Activated CD8-positive, alpha-beta T cell treated with anti-CD3 and anti-CD28 coated beads, Interleukin-2, amount 10 ng/mL, durations not matched to agents 7 days and 5 days (primary cell): ENCODE data around the gene DNAH17. TPM values are rescaled to one million over a fixed set of nuclear protein-coding genes. Genes with fewer than 3 reads are reported as not detected.

Experiments
- ATAC-seq: fragments of 150-1000 bp; cut with Tn5 transposase; one replicate; pipeline ENCODE4 v1.10.0; 2021; ENCODE audit warnings: moderate library complexity
- CTCF ChIA-PET: fragments of 350-600 bp; sonication (Branson Sonifier 250); formaldehyde crosslinking; loops from one replicate; lab custom pipeline; 2021; ENCODE audit warnings: antibody characterized with exemption; lab: Charles Lee
- POLR2A ChIA-PET: fragments of 350-600 bp; sonication (Branson Sonifier 250); formaldehyde crosslinking; loops from one replicate; lab custom pipeline; 2021; ENCODE audit warnings: antibody characterized with exemption; lab: Charles Lee
- DNase-seq: peaks from one replicate; pipeline ENCODE4 v3.0.0-alpha.2; 2020
- H3K27ac Mint-ChIP-seq: one replicate; pipeline ENCODE4 v1.8.0; 2021; ENCODE audit warnings: mild to moderate bottlenecking, mixed read lengths
- H3K27me3 Mint-ChIP-seq: one replicate; pipeline ENCODE4 v1.8.0; 2021; ENCODE audit warnings: low read depth, mixed read lengths
- H3K36me3 Mint-ChIP-seq: one replicate; pipeline ENCODE4 v1.8.0; 2021; ENCODE audit warnings: low read depth, mixed read lengths
- H3K4me1 Mint-ChIP-seq: one replicate; pipeline ENCODE4 v1.8.0; 2021; ENCODE audit warnings: low read depth, mixed read lengths
- H3K4me3 Mint-ChIP-seq: one replicate; pipeline ENCODE4 v1.8.0; 2021; ENCODE audit warnings: mild to moderate bottlenecking, mixed read lengths
- H3K9me3 Mint-ChIP-seq: one replicate; pipeline ENCODE4 v1.8.0; 2022; ENCODE audit warnings: mixed read lengths; ENCODE audit not compliant: insufficient read depth
- total RNA-seq, 2 experiments: library from RNA; stranded (reverse); gene quantifications; one replicate each; pipeline ENCODE4 v1.2.3, GENCODE V29; 2021

DNAH17 gene
- total RNA-seq, 2 experiments from 2014 or later: 0.10 to 0.61 TPM

DNA sequence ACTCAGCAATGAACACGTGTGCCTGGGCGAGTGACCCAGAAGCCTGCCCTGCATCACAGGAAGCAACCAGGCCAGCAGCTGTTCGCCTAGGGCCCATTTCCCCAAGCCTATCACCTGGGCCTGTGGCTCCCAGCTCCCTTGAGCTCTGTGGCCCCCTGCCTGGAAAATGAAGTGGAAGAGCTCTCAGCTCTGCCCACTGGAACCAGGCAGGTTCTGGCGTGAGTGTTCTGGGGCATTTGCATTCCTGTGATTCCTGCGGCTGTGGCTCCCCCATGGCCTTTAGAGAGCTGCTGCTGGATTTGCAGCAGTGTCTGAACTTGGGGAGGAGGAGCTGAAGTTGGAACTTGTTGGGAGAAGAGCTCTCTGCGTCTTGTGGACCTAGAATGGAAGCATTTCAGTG lies 175.9 kb downstream of the DNAH17 start:
- Mint-ChIP-seq H3K27ac (no peak overlapping the region), H3K27me3 (no peaks in the 10 kb centered on the region), H3K9me3 (no peaks in the 10 kb centered on the region), H3K36me3 (peaks cover 69% of the 10 kb centered on the region), H3K4me3 (no peak overlapping the region), H3K4me1 (peaks cover 5% of the 10 kb centered on the region)
- ATAC-seq (no peak), DNase-seq (no peak)
- POLR2A ChIA-PET: interaction anchor here (1.0 to 1.1 kb wide), 2 partner anchors 9 to 23 kb away, joined by 3 read pairs; partner anchors contain the start of gene PGS1
- CTCF ChIA-PET: interaction anchor here (0.8 to 1.4 kb wide), 3 partner anchors 11 to 20 kb away, joined by 3 to 7 read pairs (median 4); no protein-coding TSS in a partner anchor

DNA sequence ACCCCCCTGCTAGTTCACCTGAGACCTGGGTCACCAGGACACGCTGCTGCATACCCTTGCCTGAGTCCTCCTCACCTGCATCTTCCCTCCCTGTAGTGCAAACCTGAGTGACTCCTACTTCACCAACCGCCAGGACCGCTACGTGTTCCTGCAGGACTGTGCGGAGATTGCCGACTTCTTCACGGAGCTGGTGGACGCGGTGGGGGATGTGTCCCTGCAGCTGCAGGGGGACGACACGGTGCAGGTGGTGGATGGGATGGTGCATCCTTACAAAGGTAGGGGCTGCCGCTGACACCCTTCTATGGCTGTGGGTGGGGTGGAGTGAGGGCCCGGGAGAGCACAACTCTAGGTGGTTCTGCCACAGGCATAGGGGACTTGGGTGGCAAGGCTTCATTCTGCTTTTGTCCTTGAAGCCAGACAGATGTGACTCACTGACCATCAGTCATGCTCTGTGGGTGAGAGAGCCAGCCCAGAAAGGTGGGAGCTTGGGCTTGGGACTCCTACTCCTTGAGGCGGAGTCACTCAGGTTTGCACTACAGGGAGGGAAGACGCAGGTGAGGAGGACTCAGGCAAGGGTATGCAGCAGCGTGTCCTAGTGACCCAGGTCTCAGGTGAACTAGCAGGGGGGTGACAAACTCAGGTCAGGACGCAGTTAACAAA lies 176.5 kb downstream of the DNAH17 start:
- POLR2A ChIA-PET: interaction anchor here (1.0 to 1.1 kb wide), 2 partner anchors 10 to 22 kb away, joined by 3 read pairs; partner anchors contain the start of gene PGS1
- no peak for DNase-seq
- peaks cover 2% of the 10 kb centered on the region for H3K4me1 Mint-ChIP-seq
- no peaks in the 10 kb centered on the region for H3K27me3 Mint-ChIP-seq
- H3K4me3 Mint-ChIP-seq: no peak overlapping the region
- ATAC-seq: no peak
- H3K36me3 Mint-ChIP-seq: peaks cover 72% of the 10 kb centered on the region
- CTCF ChIA-PET: interaction anchor here (0.8 to 1.4 kb wide), 2 partner anchors 12 to 14 kb away, joined by 4 to 7 read pairs; no protein-coding TSS in a partner anchor
- no peaks in the 10 kb centered on the region for H3K9me3 Mint-ChIP-seq
- no peak overlapping the region for H3K27ac Mint-ChIP-seq

DNA sequence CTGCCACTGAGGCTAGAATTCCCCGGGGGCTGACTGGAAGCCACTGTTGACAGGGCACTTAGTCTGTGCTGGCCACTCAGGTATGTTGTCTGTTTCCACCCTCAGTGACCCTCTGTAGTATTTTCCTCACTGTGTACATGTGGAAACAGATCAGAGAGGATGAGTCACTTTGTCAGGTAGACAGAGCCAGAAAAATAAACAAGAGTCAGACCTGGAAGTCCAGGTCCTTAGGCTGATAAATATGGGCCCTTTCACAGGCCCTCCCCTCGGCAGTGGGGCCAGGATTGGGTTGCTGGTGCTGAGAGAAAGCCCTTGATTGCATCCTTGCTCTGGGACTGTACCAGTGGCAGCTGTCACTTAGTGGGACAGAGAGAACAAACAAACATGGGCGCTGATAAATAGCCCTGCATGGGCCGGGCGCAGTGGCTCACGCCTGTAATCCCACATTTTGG lies 177.5 kb downstream of the DNAH17 start:
- ChIA-PET CTCF (no interaction called here), POLR2A (no interaction called here)
- Mint-ChIP-seq H3K27me3 (no peaks in the 10 kb centered on the region), H3K4me1 (no peaks in the 10 kb centered on the region), H3K4me3 (no peak overlapping the region), H3K27ac (no peak overlapping the region), H3K9me3 (no peaks in the 10 kb centered on the region), H3K36me3 (peaks cover 75% of the 10 kb centered on the region)
- DNase-seq: no peak
- ATAC-seq: no peak

DNA sequence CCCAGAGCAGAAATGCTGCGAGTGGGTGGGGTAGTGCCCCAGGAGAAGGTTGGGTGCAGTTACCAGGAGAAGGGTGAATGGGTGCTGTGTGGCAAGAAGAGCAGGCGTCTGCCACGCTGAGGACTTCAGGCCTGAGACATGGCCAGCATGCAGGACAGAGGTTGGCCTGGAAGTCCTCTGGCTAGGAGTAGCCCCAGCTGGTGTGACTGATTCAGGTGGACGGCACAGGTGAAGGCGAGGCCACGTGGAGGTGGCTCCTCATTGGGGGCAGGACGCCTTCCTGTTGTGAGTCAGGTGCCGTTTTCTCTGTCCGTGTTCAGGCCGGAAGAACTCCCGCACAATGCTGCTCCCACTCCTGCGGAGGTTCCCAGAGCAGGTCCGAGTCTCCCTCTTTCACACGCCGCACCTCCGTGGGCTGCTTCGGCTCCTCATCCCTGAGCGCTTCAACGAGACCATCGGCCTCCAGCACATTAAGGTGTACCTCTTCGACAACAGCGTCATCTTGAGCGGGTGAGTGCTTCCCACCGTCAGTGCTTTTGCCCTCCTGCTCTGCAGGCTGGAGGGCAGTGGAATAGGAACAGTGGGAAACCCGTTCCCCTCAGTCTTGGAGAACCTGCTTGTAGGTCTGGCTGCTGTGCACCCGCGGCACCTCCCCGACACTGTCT lies 178.0 kb downstream of the DNAH17 start:
- peaks cover 74% of the 10 kb centered on the region for H3K36me3 Mint-ChIP-seq
- CTCF ChIA-PET: no interaction called here
- no peak for ATAC-seq

DNA sequence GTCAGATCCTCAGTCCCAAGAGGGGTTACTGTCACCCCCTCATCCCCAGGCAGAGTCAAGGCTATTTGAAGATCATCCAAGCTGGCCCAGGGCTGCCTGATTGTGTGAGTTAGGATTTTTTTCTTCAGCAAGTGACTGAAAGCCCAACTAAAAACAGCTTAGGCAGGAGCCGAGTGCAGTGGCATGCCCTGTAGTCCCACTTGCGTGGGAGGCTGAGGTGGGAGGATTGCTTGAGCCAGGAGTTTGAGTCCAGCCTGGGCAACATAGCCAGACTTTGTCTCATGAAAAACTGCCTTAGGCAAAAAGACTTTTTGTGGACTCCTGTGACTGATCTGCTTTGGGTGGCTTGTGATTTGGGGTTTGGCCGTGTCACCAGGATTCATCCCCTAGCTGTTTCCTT lies 178.8 kb downstream of the DNAH17 start:
- H3K36me3 Mint-ChIP-seq: peaks cover 74% of the 10 kb centered on the region
- H3K4me1 Mint-ChIP-seq: no peaks in the 10 kb centered on the region
- no peak overlapping the region for H3K27ac Mint-ChIP-seq
- ChIA-PET CTCF (no interaction called here), POLR2A (no interaction called here)
- no peak overlapping the region for H3K4me3 Mint-ChIP-seq
- H3K27me3 Mint-ChIP-seq: no peaks in the 10 kb centered on the region
- DNase-seq: no peak
- H3K9me3 Mint-ChIP-seq: no peaks in the 10 kb centered on the region
- ATAC-seq: no peak

More for the DNA sequence above, 178.0 kb downstream of the DNAH17 start:
- H3K27ac Mint-ChIP-seq: no peak overlapping the region
- POLR2A ChIA-PET: no interaction called here
- H3K9me3 Mint-ChIP-seq: no peaks in the 10 kb centered on the region
- H3K27me3 Mint-ChIP-seq: no peaks in the 10 kb centered on the region
- H3K4me1 Mint-ChIP-seq: no peaks in the 10 kb centered on the region
- no peak for DNase-seq
- no peak overlapping the region for H3K4me3 Mint-ChIP-seq

DNA sequence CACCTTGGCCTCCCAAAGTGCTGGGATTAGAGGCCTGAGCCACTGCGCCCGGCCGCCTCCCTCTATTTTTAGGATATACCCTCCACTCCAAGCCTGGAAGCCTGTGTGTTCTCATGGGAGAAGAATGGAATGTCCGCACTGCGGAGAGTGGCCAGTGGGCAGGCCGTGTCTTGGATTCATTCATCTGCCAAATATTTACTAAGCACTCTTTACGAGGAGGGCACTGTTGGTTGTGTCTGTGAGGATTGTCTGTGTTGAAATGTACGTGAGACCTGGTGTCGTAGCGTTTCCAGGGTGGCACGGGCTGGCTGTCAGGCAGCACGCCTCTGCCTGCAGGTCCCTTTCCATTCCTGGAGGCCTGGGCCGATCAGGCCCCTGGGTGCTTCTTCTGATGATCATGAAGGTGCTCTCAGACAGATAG lies 179.5 kb downstream of the DNAH17 start:
- Mint-ChIP-seq H3K4me3 (no peak overlapping the region), H3K4me1 (no peaks in the 10 kb centered on the region), H3K27me3 (no peaks in the 10 kb centered on the region), H3K9me3 (no peaks in the 10 kb centered on the region), H3K27ac (no peak overlapping the region), H3K36me3 (peaks cover 70% of the 10 kb centered on the region)
- POLR2A ChIA-PET: interaction anchor here (0.6 kb wide), 1 partner anchor 20 kb away, joined by 3 read pairs; no protein-coding TSS in a partner anchor
- no peak for ATAC-seq
- CTCF ChIA-PET: interaction anchor here (2.1 kb wide), 1 partner anchor 24 kb away, joined by 11 read pairs; no protein-coding TSS in a partner anchor
- no peak for DNase-seq

DNA sequence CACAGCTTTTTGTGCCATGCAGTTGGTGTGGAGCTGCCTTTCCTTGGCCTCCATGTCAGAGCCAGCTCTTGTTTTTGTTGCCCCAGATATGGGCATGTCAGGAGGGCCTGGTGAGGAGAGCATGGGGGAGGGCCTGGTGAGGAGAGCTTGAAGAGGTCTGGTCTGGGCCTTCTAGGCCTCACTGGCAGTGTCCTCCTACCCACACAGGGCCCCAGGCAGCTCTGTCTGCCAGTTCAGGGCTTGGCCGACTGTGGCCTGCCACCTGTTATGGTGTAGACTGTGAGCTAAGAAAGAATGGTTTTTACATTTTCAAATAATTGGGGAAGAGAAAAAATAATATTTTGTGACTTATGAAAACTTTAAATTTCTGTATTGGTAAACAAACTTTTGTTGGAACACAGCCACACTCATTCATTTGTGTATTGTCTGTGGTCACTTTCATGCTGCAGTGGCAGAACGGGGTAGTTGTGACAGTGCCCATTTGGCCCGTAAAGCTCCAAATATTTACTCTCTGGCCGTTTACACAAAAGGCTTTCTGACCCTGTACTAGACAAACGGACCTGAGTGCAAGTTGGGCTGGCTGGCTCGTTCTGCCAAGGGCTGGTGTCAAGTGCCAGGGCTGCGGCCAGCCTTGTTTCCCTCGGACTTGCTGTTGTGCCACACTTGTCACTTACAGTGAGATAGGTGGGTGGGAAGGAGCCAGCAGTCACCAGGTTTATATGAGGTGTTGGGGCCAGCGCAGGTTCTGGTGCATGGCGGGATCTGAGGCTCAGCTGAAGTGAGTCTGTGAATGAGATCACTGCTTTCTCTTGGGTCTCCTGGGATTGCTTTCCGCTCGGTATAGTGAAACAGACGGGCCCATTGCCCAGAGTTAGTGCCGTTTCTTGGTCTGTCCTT lies 180.5 kb downstream of the DNAH17 start:
- ChIA-PET CTCF (interaction anchor here (1.2 to 2.1 kb wide), 2 partner anchors 25 to 36 kb away, joined by 3 to 11 read pairs; no protein-coding TSS in a partner anchor), POLR2A (interaction anchor here (0.6 kb wide), 1 partner anchor 19 kb away, joined by 3 read pairs; no protein-coding TSS in a partner anchor)
- H3K36me3 Mint-ChIP-seq: peaks cover 67% of the 10 kb centered on the region
- DNase-seq (no peak), ATAC-seq (no peak)
- no peaks in the 10 kb centered on the region for H3K4me1 Mint-ChIP-seq
- no peak overlapping the region for H3K27ac Mint-ChIP-seq
- no peaks in the 10 kb centered on the region for H3K9me3 Mint-ChIP-seq
- H3K4me3 Mint-ChIP-seq: no peak overlapping the region
- no peaks in the 10 kb centered on the region for H3K27me3 Mint-ChIP-seq

DNA sequence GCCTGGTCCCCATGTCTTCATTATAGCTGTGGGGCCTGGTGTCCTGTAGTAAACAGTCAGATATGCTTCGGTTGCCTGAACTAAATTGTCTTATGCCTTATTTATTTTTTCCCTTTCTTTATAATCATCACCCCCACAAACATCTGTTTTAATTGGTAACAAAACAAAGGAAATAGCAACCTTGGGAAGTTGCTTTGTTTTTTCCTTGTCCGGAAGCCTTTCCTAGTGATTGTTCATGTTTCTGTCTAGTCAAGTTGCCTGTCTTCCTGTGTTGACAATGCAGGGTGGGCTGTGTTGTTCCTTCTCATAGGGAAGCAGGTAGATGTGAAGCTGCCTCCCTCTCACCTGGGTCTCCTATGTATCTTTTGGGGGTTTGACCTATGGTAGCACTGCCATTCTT lies 182.0 kb downstream of the DNAH17 start:
- Mint-ChIP-seq H3K27ac (peak overlapping the region; percentile 57), H3K4me1 (peaks cover 9% of the 10 kb centered on the region), H3K36me3 (peaks cover 64% of the 10 kb centered on the region), H3K4me3 (no peak overlapping the region), H3K27me3 (no peaks in the 10 kb centered on the region), H3K9me3 (no peaks in the 10 kb centered on the region)
- ChIA-PET CTCF (no interaction called here), POLR2A (no interaction called here)
- no peak for DNase-seq
- ATAC-seq: no peak

DNA sequence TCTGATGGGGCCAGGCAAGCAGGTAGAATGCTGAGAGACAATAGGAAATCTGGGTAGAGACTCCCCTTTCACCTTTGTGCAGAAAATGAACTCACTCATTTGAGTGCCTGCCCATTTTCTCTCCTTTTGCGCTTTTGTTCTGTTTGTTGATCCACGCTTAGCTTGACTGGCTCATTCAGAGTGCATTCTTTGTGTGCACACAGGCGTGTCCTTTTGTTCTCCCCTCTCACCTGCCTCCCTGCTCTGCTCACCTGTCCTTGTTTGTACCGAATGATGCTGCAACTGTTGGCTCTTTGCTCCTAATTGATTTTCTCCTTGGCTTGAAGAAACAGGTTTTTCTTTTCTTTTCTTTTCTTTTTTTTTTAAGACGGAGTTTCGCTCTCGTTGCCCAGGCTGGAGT lies 183.0 kb downstream of the DNAH17 start:
- H3K27ac Mint-ChIP-seq: no peak overlapping the region
- no peak overlapping the region for H3K4me3 Mint-ChIP-seq
- ChIA-PET CTCF (no interaction called here), POLR2A (no interaction called here)
- H3K27me3 Mint-ChIP-seq: no peaks in the 10 kb centered on the region
- DNase-seq (no peak), ATAC-seq (no peak)
- peaks cover 12% of the 10 kb centered on the region for H3K4me1 Mint-ChIP-seq
- H3K36me3 Mint-ChIP-seq: peaks cover 59% of the 10 kb centered on the region
- no peaks in the 10 kb centered on the region for H3K9me3 Mint-ChIP-seq

DNA sequence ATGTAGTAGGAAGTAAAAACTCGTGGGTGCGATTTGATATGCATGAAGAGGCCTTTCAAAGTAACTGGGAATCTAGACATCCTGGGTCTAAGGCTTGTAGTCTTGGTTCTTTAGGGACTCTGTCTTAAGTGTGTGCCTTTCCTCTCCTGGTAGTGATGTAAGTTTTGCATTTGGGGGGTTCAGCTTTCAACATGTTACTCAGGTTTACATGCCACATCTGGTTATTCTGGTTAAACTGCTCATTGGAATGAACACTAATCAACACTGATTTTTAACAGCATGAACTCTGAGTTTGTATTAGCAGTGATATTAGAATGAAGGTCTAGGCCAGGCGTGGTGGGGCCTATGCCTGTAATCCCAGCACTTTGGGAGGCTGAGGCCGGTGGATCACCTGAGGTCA lies 183.6 kb downstream of the DNAH17 start:
- CTCF ChIA-PET: no interaction called here
- peaks cover 16% of the 10 kb centered on the region for H3K4me1 Mint-ChIP-seq
- POLR2A ChIA-PET: no interaction called here
- peaks cover 54% of the 10 kb centered on the region for H3K36me3 Mint-ChIP-seq
- H3K9me3 Mint-ChIP-seq: no peaks in the 10 kb centered on the region
- no peaks in the 10 kb centered on the region for H3K27me3 Mint-ChIP-seq
- no peak for ATAC-seq
- no peak for DNase-seq
- no peak overlapping the region for H3K4me3 Mint-ChIP-seq
- H3K27ac Mint-ChIP-seq: no peak overlapping the region

DNA sequence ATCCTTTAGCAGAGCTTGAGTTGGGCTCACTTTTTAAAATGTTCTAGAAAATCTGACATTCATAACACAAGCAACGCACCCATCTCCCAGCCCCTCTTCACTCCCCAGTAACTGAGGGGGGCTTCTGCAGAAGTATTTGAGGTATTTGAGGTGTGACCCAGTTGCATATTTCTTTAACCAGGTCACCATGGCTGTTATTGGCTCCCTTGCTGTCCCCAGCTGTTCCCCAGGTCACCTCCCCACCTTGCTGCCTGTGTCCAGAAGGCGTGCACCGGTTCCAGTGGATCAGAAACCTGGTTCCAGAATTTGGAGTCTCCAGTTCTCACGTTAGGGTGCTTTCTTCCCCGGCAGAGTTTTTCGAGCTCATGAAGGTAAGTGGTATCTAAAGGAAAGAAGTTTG lies 184.9 kb downstream of the DNAH17 start:
- no peaks in the 10 kb centered on the region for H3K9me3 Mint-ChIP-seq
- peaks cover 52% of the 10 kb centered on the region for H3K36me3 Mint-ChIP-seq
- POLR2A ChIA-PET: interaction anchor here (0.9 to 1.2 kb wide), 2 partner anchors 10 kb away, joined by 3 to 5 read pairs; no protein-coding TSS in a partner anchor
- no peak overlapping the region for H3K27ac Mint-ChIP-seq
- H3K27me3 Mint-ChIP-seq: no peaks in the 10 kb centered on the region
- no peak overlapping the region for H3K4me3 Mint-ChIP-seq
- ATAC-seq: no peak
- H3K4me1 Mint-ChIP-seq: peaks cover 27% of the 10 kb centered on the region
- CTCF ChIA-PET: interaction anchor here (0.6 to 1.7 kb wide), 5 partner anchors 8 to 30 kb away, joined by 3 to 7 read pairs (median 4); no protein-coding TSS in a partner anchor
- no peak for DNase-seq
